Measurements from ENCODE around the gene LHX3.

DNA sequence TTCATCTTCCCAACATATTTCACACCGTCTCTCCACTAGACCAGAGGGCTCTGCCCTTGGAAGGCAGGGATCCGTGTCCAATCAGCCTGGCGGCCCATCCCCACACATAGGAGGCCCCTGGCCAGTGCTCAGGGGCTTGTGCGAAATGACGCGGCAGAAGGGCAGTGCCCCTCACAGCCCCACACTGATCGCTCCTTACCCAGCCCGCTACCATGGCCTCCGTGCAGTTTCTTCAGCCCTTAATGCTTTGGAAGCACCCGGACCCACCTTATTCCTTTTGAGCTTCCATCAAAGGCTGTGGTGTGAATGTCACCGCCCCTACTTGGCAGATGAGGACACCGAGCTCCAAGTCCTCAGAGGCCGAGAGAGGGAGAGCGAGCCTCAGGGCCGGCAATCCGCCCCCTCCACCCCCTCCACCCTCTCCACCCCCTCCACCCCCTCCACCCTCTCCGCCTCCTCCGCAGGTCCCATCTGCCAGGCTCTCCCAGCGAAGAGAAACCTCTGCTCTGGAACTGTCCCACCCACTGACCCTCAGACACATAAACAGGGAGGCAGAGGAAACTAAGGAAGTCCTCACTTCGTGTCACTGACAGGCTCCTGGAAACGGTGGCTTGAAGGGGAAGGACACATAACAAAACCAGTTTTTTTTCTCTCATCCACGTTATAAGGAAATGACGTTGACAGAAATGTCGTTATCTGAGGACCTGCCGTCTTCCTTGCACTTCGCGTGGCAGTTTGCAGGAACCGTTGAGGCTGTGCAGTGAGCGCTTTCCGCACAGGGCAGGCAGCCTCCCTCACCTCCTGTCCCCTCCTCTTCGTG lies 26.8 kb upstream of the LHX3 start:
- TF ChIP-seq POLR2A (IDR thresholded peaks at IDR 0.05; ENCODE audit: control extremely low read depth in 1 of 2, low read depth in 2 of 2, low read length in 2 of 2) (no peak), SIX5 (IDR thresholded peaks at IDR 0.05; ENCODE audit: low read depth, low read length) (no peak), POLR2AphosphoS5 (IDR thresholded peaks at IDR 0.05; ENCODE audit: low read depth, low read length) (no peak), PHF8 (conservative IDR thresholded peaks at IDR 0.05; ENCODE audit: low read depth, low read length) (no peak), EZH2 (IDR thresholded peaks at IDR 0.05; ENCODE audit: low read depth, low read length, severe bottlenecking) (no peak), YY1 (IDR thresholded peaks at IDR 0.05; ENCODE audit: low read depth, low read length) (no peak), SRF (IDR thresholded peaks at IDR 0.05; ENCODE audit: low read depth, low read length) (no peak), HDAC2 (IDR thresholded peaks at IDR 0.05; ENCODE audit: borderline replicate concordance in 1 of 2, low read depth in 2 of 2, low read length in 2 of 2) (no peak), RAD21 (IDR thresholded peaks at IDR 0.05 in 1 of 2, conservative IDR thresholded peaks at IDR 0.05 in 1 of 2; ENCODE audit: low read depth in 2 of 2, low read length in 2 of 2) (no peak), JUND (IDR thresholded peaks at IDR 0.05; ENCODE audit: low read length) (no peak), GTF2F1 (IDR thresholded peaks at IDR 0.05; ENCODE audit: borderline replicate concordance, low read depth, low read length) (no peak)
- TF ChIP-seq, protein P1, sequence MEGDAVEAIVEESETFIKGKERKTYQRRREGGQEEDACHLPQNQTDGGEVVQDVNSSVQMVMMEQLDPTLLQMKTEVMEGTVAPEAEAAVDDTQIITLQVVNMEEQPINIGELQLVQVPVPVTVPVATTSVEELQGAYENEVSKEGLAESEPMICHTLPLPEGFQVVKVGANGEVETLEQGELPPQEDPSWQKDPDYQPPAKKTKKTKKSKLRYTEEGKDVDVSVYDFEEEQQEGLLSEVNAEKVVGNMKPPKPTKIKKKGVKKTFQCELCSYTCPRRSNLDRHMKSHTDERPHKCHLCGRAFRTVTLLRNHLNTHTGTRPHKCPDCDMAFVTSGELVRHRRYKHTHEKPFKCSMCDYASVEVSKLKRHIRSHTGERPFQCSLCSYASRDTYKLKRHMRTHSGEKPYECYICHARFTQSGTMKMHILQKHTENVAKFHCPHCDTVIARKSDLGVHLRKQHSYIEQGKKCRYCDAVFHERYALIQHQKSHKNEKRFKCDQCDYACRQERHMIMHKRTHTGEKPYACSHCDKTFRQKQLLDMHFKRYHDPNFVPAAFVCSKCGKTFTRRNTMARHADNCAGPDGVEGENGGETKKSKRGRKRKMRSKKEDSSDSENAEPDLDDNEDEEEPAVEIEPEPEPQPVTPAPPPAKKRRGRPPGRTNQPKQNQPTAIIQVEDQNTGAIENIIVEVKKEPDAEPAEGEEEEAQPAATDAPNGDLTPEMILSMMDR (IDR thresholded peaks at IDR 0.05; ENCODE audit: control extremely low read depth in 1 of 3, insufficient read depth in 1 of 3, low read depth in 1 of 3, low read length in 3 of 3): no peak
- TF ChIP-seq, protein P2, sequence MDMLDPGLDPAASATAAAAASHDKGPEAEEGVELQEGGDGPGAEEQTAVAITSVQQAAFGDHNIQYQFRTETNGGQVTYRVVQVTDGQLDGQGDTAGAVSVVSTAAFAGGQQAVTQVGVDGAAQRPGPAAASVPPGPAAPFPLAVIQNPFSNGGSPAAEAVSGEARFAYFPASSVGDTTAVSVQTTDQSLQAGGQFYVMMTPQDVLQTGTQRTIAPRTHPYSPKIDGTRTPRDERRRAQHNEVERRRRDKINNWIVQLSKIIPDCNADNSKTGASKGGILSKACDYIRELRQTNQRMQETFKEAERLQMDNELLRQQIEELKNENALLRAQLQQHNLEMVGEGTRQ (IDR thresholded peaks at IDR 0.05; ENCODE audit: low read length): no peak

All from H1 (cell line).